H9 (cell line): ENCODE measurements around the gene ZNF14. TPM values are rescaled to one million over a fixed set of nuclear protein-coding genes. Genes with fewer than 3 reads are reported as not detected.

Experiments used
- DNase-seq: peaks from one replicate; pipeline ENCODE4 v3.0.0-alpha.2; 2017
- H2AFZ ChIP-seq: one replicate; pipeline ENCODE4 v1.6.1; 2013; ENCODE audit warnings: mild to moderate bottlenecking, low read length, control low read depth, moderate library complexity
- H2AK5ac ChIP-seq: 2 replicates; pipeline ENCODE4 v1.6.1; 2013; ENCODE audit warnings: low read length, control low read depth, mixed read lengths; ENCODE audit not compliant: insufficient read length
- H2BK120ac ChIP-seq: one replicate; pipeline ENCODE4 v1.6.1; 2013; ENCODE audit warnings: low read depth, mild to moderate bottlenecking, low read length, control low read depth, inconsistent platforms; ENCODE audit not compliant: poor library complexity, severe bottlenecking
- H2BK12ac ChIP-seq: 2 replicates; pipeline ENCODE4 v1.6.1; 2013; ENCODE audit warnings: low read length, control low read depth, mixed read lengths, low read depth; ENCODE audit not compliant: insufficient read length
- H2BK15ac ChIP-seq: 2 replicates; pipeline ENCODE4 v1.6.1; 2013; ENCODE audit warnings: low read depth, low read length, control low read depth
- H2BK20ac ChIP-seq: one replicate; pipeline ENCODE4 v1.6.1; 2013; ENCODE audit warnings: low read depth, mild to moderate bottlenecking, low read length, control low read depth, inconsistent platforms; ENCODE audit not compliant: poor library complexity, severe bottlenecking
- H2BK5ac ChIP-seq: 2 replicates; pipeline ENCODE4 v1.6.1; 2013; ENCODE audit warnings: low read length, control low read depth, mixed read lengths; ENCODE audit not compliant: insufficient read length
- H3K14ac ChIP-seq: 2 replicates; pipeline ENCODE4 v1.6.1; 2013; ENCODE audit warnings: low read length, control low read depth; ENCODE audit not compliant: insufficient read depth
- H3K18ac ChIP-seq: 2 replicates; pipeline ENCODE4 v1.6.1; 2013; ENCODE audit warnings: low read depth, mild to moderate bottlenecking, mixed read lengths, low read length, control low read depth; ENCODE audit not compliant: insufficient read length
- H3K23ac ChIP-seq: 2 replicates; pipeline ENCODE4 v1.6.1; 2013; ENCODE audit warnings: low read length, control low read depth, mixed read lengths, low read depth; ENCODE audit not compliant: insufficient read length
- H3K23me2 ChIP-seq: 2 replicates; pipeline ENCODE4 v1.6.1; 2013; ENCODE audit warnings: low read depth, mild to moderate bottlenecking, mixed read lengths, low read length, control low read depth; ENCODE audit not compliant: insufficient read length, poor library complexity, severe bottlenecking
- H3K27ac ChIP-seq: 2 replicates; pipeline ENCODE4 v1.5.1; 2013; ENCODE audit warnings: low read length, control low read depth, mixed read lengths, low read depth; ENCODE audit not compliant: insufficient read length
- H3K27me3 ChIP-seq: 2 replicates; pipeline ENCODE4 v1.6.1; 2013; ENCODE audit warnings: low read length, control low read depth, inconsistent platforms; ENCODE audit not compliant: insufficient read depth
- H3K4ac ChIP-seq: 2 replicates; pipeline ENCODE4 v1.6.1; 2013; ENCODE audit warnings: low read depth, mild to moderate bottlenecking, control low read depth, inconsistent platforms, low read length, moderate library complexity
- H3K4me1 ChIP-seq: 2 replicates; pipeline ENCODE4 v1.6.1; 2013; ENCODE audit warnings: low read length, control low read depth, inconsistent platforms; ENCODE audit not compliant: insufficient read depth
- H3K4me2 ChIP-seq: 2 replicates; pipeline ENCODE4 v1.6.1; 2013; ENCODE audit warnings: low read length, control low read depth, mixed read lengths; ENCODE audit not compliant: insufficient read length, insufficient read depth
- H3K56ac ChIP-seq: 2 replicates; pipeline ENCODE4 v1.6.1; 2013; ENCODE audit warnings: low read depth, mild to moderate bottlenecking, mixed read lengths, low read length, control low read depth; ENCODE audit not compliant: insufficient read length
- H3K79me1 ChIP-seq: 2 replicates; pipeline ENCODE4 v1.6.1; 2013; ENCODE audit warnings: low read depth, mild to moderate bottlenecking, moderate library complexity, low read length, control low read depth, inconsistent platforms; ENCODE audit not compliant: insufficient read depth, poor library complexity, severe bottlenecking
- H3K79me2 ChIP-seq: 2 replicates; pipeline ENCODE4 v1.6.1; 2013; ENCODE audit warnings: low read length, control low read depth, inconsistent platforms; ENCODE audit not compliant: insufficient read depth
- H3K9ac ChIP-seq: 2 replicates; pipeline ENCODE4 v1.6.1; 2013; ENCODE audit warnings: low read length, control low read depth, mixed read lengths; ENCODE audit not compliant: insufficient read length; ENCODE audit errors: extremely low read depth
- H3K9me3 ChIP-seq: one replicate; pipeline ENCODE4 v1.6.1; 2013; ENCODE audit warnings: low read depth, low read length, inconsistent platforms; ENCODE audit not compliant: control insufficient read depth
- H3T11ph ChIP-seq: one replicate; pipeline ENCODE4 v1.6.1; 2013; ENCODE audit warnings: mild to moderate bottlenecking, low read length, control low read depth, inconsistent platforms
- H4K20me1 ChIP-seq: one replicate; pipeline ENCODE4 v1.6.1; 2013; ENCODE audit not compliant: control insufficient read depth, insufficient read length, insufficient read depth
- H4K5ac ChIP-seq: 2 replicates; pipeline ENCODE4 v1.6.1; 2013; ENCODE audit warnings: low read depth, mild to moderate bottlenecking, mixed read lengths, low read length, control low read depth; ENCODE audit not compliant: insufficient read length
- H4K8ac ChIP-seq: replicated peaks from 2 replicates; pipeline ENCODE4 v1.6.1; 2013; ENCODE audit warnings: low read length, control low read depth, mixed read lengths, low read depth; ENCODE audit not compliant: insufficient read length
- H4K91ac ChIP-seq: 2 replicates; pipeline ENCODE4 v1.6.1; 2013; ENCODE audit warnings: low read depth, mild to moderate bottlenecking, moderate library complexity, mixed read lengths, low read length, control low read depth; ENCODE audit not compliant: insufficient read length
- H3K27ac Mint-ChIP-seq, 3 experiments: 2 replicates in 2 of 3; 3 replicates in 1 of 3; pipeline ENCODE4 v1.8.0; 2020 to 2021; ENCODE audit warnings: mixed read lengths in 3 of 3, mild to moderate bottlenecking in 1 of 3, moderate library complexity in 1 of 3
- H3K27me3 Mint-ChIP-seq: 2 replicates; pipeline ENCODE4 v1.8.0; 2021; ENCODE audit warnings: low read depth, mild to moderate bottlenecking, moderate library complexity, mixed read lengths
- H3K36me3 Mint-ChIP-seq, 3 experiments: 2 replicates in 2 of 3; 3 replicates in 1 of 3; pipeline ENCODE4 v1.8.0; 2020 to 2021; ENCODE audit warnings: low read depth in 3 of 3, mixed read lengths in 3 of 3; ENCODE audit not compliant: insufficient read depth in 1 of 3
- H3K4me1 Mint-ChIP-seq, 2 experiments: 2 replicates each; pipeline ENCODE4 v1.8.0; 2020; ENCODE audit warnings: mixed read lengths in 2 of 2
- H3K4me3 Mint-ChIP-seq, 2 experiments: 2 replicates in 1 of 2; 3 replicates in 1 of 2; pipeline ENCODE4 v1.8.0; 2020 to 2021; ENCODE audit warnings: mild to moderate bottlenecking in 2 of 2, mixed read lengths in 2 of 2, moderate library complexity in 1 of 2
- H3K9me3 Mint-ChIP-seq, 2 experiments: 2 replicates in 1 of 2; 3 replicates in 1 of 2; pipeline ENCODE4 v1.8.0; 2020; ENCODE audit warnings: mild to moderate bottlenecking in 2 of 2, mixed read lengths in 2 of 2, moderate library complexity in 1 of 2
- CTCF ChIP-seq: fragments of 200-600 bp; sonication (generic); conservative IDR thresholded peaks from 3 replicates; pipeline ENCODE4 v1.8.0; 2021; ENCODE audit warnings: antibody characterized with exemption, mild to moderate bottlenecking
- WGBS: extraction: QIAGEN DNeasy Blood & Tissue Kit; methylation state at CpG from one replicate; pipeline ENCODE4 v1.1.7; 2013; ENCODE audit warnings: missing lambda C conversion rate, low lambda C conversion rate, mixed read lengths; ENCODE audit not compliant: insufficient read length; ENCODE audit errors: extremely low coverage; 5-methylcytosine and 5-hydroxymethylcytosine counted together
- total RNA-seq: library from RNA; stranded (reverse); gene quantifications from 2 replicates; pipeline ENCODE4 v1.2.1, GENCODE V29; 2021

Gene ZNF14
- total RNA-seq, 1 experiment from 2014 or later = 8.3 TPM

- no peaks in the 10 kb centered on the region for H3K27me3 Mint-ChIP-seq
- Histone ChIP-seq H3K4me2 (no peak overlapping the region), H2BK5ac (no peak overlapping the region), H4K5ac (no peak overlapping the region), H3K56ac (no peak overlapping the region), H3K9ac (no peak overlapping the region), H4K8ac (no peak overlapping the region), H3K27me3 (no peaks in the 10 kb centered on the region), H3K79me2 (no peaks in the 10 kb centered on the region), H2AFZ (no peak overlapping the region), H2BK15ac (no peak overlapping the region), H3K23ac (no peak overlapping the region), H3K14ac (no peak overlapping the region), H3K4me1 (no peaks in the 10 kb centered on the region), H2BK12ac (no peak overlapping the region), H3K27ac (no peak overlapping the region), H3K18ac (no peak overlapping the region), H4K20me1 (no peaks in the 10 kb centered on the region), H4K91ac (no peak overlapping the region), H3K23me2 (no peaks in the 10 kb centered on the region), H3K9me3 (no peaks in the 10 kb centered on the region), H2BK120ac (no peak overlapping the region), H3K79me1 (no peaks in the 10 kb centered on the region), H2AK5ac (no peak overlapping the region), H3T11ph (no peak overlapping the region), H2BK20ac (no peak overlapping the region), H3K4ac (no peak overlapping the region)
- H3K27ac Mint-ChIP-seq = no peak overlapping the region
- H3K4me3 Mint-ChIP-seq = no peak overlapping the region
- no peaks in the 10 kb centered on the region for H3K4me1 Mint-ChIP-seq
- TF ChIP-seq CTCF = peak; percentile 23; the same call in 1 of the 3 replicates
- no peak for DNase-seq
- no CpG with 5 or more reads among the region's 2 CpGs for WGBS
- H3K9me3 Mint-ChIP-seq = peaks cover 9 to 16% of the 10 kb centered on the region in 2 experiments; a peak in 4 of 5 replicates
- H3K36me3 Mint-ChIP-seq = peaks cover 4 to 13% (median 12%) of the 10 kb centered on the region in 3 experiments; a peak in 3 of 7 replicates
These were observed 36.5 kb downstream of the ZNF14 start for GRCh38 chr19:19696386-19696785.
